ENCODE results near the gene RHAG.

- no peak for TF ChIP-seq CTCF (conservative IDR thresholded peaks at IDR 0.05; ENCODE audit: low read depth in 2 of 2)
- no peak for TF ChIP-seq EZH2phosphoT487 (IDR thresholded peaks at IDR 0.05; ENCODE audit: unreplicated experiment)
- TF ChIP-seq EZH2 (IDR thresholded peaks at IDR 0.05; ENCODE audit: low read depth, unreplicated experiment), result no peak
- no peak for TF ChIP-seq REST (IDR thresholded peaks at IDR 0.05; ENCODE audit: unreplicated experiment)
- no peak for TF ChIP-seq POLR2AphosphoS5 (IDR thresholded peaks at IDR 0.05; ENCODE audit: low read depth)
- no peak for TF ChIP-seq ZNF331 (CRISPR knock-in tag; IDR thresholded peaks at IDR 0.05; ENCODE audit: low read depth)
- no peak for TF ChIP-seq CREB1 (CRISPR knock-in tag; IDR thresholded peaks at IDR 0.05; ENCODE audit: low read depth)
- no peak for TF ChIP-seq ETS1 (IDR thresholded peaks at IDR 0.05)
Measured at GRCh38 chr6:49635480-49635879, 1.2 kb downstream of the RHAG start.

All from GM23338 (cell line).